HepG2 (cell line): ENCODE results near the gene CCR8. TPM values are rescaled to one million over a fixed set of nuclear protein-coding genes. Genes with fewer than 3 reads are reported as not detected.

Experiments used
- ATAC-seq: fragments of 200-7000 bp; cut with Tn5 transposase; 3 replicates; pipeline ENCODE4 v1.9.1; 2020; ENCODE audit warnings: mild to moderate bottlenecking, moderate library complexity
- BruUV-seq: library from RNA; stranded (reverse); fragments of 400-500 nt; replicated peaks from 2 replicates; lab custom pipeline; 2021; lab: Mats Ljungman, UMichigan
- CTCF ChIA-PET: fragments of 300-600 bp; formaldehyde crosslinking; extraction: SDS; loops from one replicate; lab custom pipeline; 2021; ENCODE audit warnings: low total read pairs, inconsistent platforms, low intra/inter-chr PET ratio; lab: Yijun Ruan, JAX
- POLR2A ChIA-PET: fragments of 350-600 bp; sonication (Branson Sonifier 250); formaldehyde crosslinking; loops from one replicate; lab custom pipeline; 2020; ENCODE audit warnings: antibody characterized with exemption, inconsistent platforms; lab: Yijun Ruan, JAX
- DNase-seq: peaks from one replicate; pipeline ENCODE4 v3.0.0-alpha.2; 2015; ENCODE audit warnings: low spot score
- FAIRE-seq: peaks from 3 replicates; lab custom pipeline; 2011; peaks lifted over from hg19 to GRCh38; lab: Jason Lieb, UNC
- H2AFZ ChIP-seq: one replicate; pipeline ENCODE4 v1.6.1; 2011; ENCODE audit warnings: low read length, inconsistent platforms
- H3K27ac ChIP-seq: fragments of 300-600 bp; 3 replicates; pipeline ENCODE4 v1.8.0; 2011; ENCODE audit warnings: mixed run types, mild to moderate bottlenecking, mixed read lengths, low read length, inconsistent platforms; ENCODE audit not compliant: insufficient read depth; ENCODE audit errors: extremely low read length
- H3K27me3 ChIP-seq, 2 experiments: fragments of 200-600 bp in 1 of 2; 2 replicates in 1 of 2; 3 replicates in 1 of 2; pipeline versions ENCODE4 v1.6.0 to v1.8.0; 2011; ENCODE audit warnings: low read length in 2 of 2, mild to moderate bottlenecking in 2 of 2, moderate library complexity in 2 of 2, inconsistent platforms in 1 of 2; ENCODE audit not compliant: insufficient read depth in 2 of 2, control insufficient read depth in 1 of 2
- H3K36me3 ChIP-seq, 2 experiments: fragments of 200-600 bp in 1 of 2; replicated peaks in 1 of 2; 2 replicates in 1 of 2; 3 replicates in 1 of 2; pipeline versions ENCODE4 v1.5.1 to v1.8.0; 2011; ENCODE audit warnings: low read length in 2 of 2, inconsistent platforms in 1 of 2; ENCODE audit not compliant: insufficient read depth in 2 of 2, control insufficient read depth in 1 of 2
- H3K4me1 ChIP-seq: 2 replicates; pipeline ENCODE4 v1.5.1; 2012; ENCODE audit warnings: low read length, inconsistent platforms; ENCODE audit not compliant: insufficient read depth
- H3K4me2 ChIP-seq: 2 replicates; pipeline ENCODE4 v1.6.0; 2011; ENCODE audit warnings: low read depth, low read length, inconsistent platforms
- H3K4me3 ChIP-seq, 3 experiments: fragments of 200-600 bp in 1 of 3; sonication (generic), shearing (Covaris generic) in 1 of 3; replicated peaks in 1 of 3; 2 replicates each; pipeline ENCODE4 v1.5.1; 2011 to 2016; ENCODE audit warnings: low read length in 3 of 3, inconsistent platforms in 2 of 3, low read depth in 2 of 3, mild to moderate bottlenecking in 2 of 3, control low read depth in 1 of 3, mixed read lengths in 1 of 3; ENCODE audit not compliant: insufficient read depth in 1 of 3
- H3K79me2 ChIP-seq: one replicate; pipeline ENCODE4 v1.6.1; 2011; ENCODE audit warnings: low read length, inconsistent platforms; ENCODE audit not compliant: insufficient read depth
- H3K9ac ChIP-seq: 2 replicates; pipeline ENCODE4 v1.6.0; 2011; ENCODE audit warnings: mild to moderate bottlenecking, low read depth, low read length, inconsistent platforms; ENCODE audit not compliant: insufficient read depth
- H3K9me3 ChIP-seq: 2 replicates; pipeline ENCODE4 v1.5.1; 2012; ENCODE audit warnings: mild to moderate bottlenecking, low read length
- H4K20me1 ChIP-seq: 2 replicates; pipeline ENCODE4 v1.6.0; 2011; ENCODE audit warnings: inconsistent platforms, mild to moderate bottlenecking, low read length, moderate library complexity; ENCODE audit not compliant: insufficient read depth
- CREB1 ChIP-seq, 2 experiments: fragments of 450-650 bp in 1 of 2; IDR thresholded peaks; 2 replicates each; pipeline ENCODE4 v1.6.1; 2016 to 2017; ENCODE audit warnings: control low read depth in 1 of 2, mild to moderate bottlenecking in 1 of 2, missing compliant biosample characterization in 1 of 2, missing genetic modification characterization in 1 of 2
- FOSL1 ChIP-seq: sonication (generic); formaldehyde crosslinking; IDR thresholded peaks from 2 replicates; pipeline ENCODE4 v1.9.0; 2021; ENCODE audit warnings: missing genetic modification reagents, borderline replicate concordance
- HMG20B ChIP-seq: conservative IDR thresholded peaks from 2 replicates; pipeline ENCODE4 v1.6.1; 2016; ENCODE audit warnings: missing genetic modification reagents, missing compliant biosample characterization
- HOXA9 ChIP-seq: sonication (generic); formaldehyde crosslinking; IDR thresholded peaks from 2 replicates; pipeline ENCODE4 v1.8.1; 2022; ENCODE audit warnings: missing genetic modification reagents, mild to moderate bottlenecking, moderate library complexity, borderline replicate concordance
- JARID2 ChIP-seq: sonication (generic); formaldehyde crosslinking; IDR thresholded peaks from 2 replicates; pipeline ENCODE4 v1.8.1; 2023; ENCODE audit warnings: missing genetic modification reagents, inconsistent platforms; ENCODE audit not compliant: insufficient replicate concordance
- MIXL1 ChIP-seq: IDR thresholded peaks from 2 replicates; pipeline ENCODE4 v1.6.1; 2016
- MTF1 ChIP-seq: sonication (generic); formaldehyde crosslinking; IDR thresholded peaks from 2 replicates; pipeline ENCODE4 v1.5.0; 2020; ENCODE audit warnings: missing genetic modification reagents
- PAWR ChIP-seq: sonication (generic); formaldehyde crosslinking; IDR thresholded peaks from 2 replicates; pipeline ENCODE4 v1.4.0; 2020; ENCODE audit warnings: missing genetic modification reagents, mild to moderate bottlenecking, borderline replicate concordance
- RAD21 ChIP-seq: fragments of 450-650 bp; formaldehyde crosslinking; IDR thresholded peaks from 2 replicates; pipeline ENCODE4 v1.5.0; 2020; ENCODE audit warnings: mild to moderate bottlenecking
- SATB2 ChIP-seq: sonication (generic); formaldehyde crosslinking; IDR thresholded peaks from 2 replicates; pipeline ENCODE4 v1.5.0; 2020; ENCODE audit warnings: missing genetic modification reagents
- SMAD1 ChIP-seq: sonication (generic); formaldehyde crosslinking; IDR thresholded peaks from 2 replicates; pipeline ENCODE4 v1.4.0; 2020; ENCODE audit warnings: missing genetic modification reagents, low read depth, mild to moderate bottlenecking, borderline replicate concordance
- WGBS: methylation state at CpG from one replicate; pipeline ENCODE4 v1.1.6; 2017; ENCODE audit warnings: low lambda C conversion rate; 5-methylcytosine and 5-hydroxymethylcytosine counted together
- in situ Hi-C: cut with HindIII; loops from 2 replicates; pipeline ENCODE4 v1.10.0; 2017; ENCODE audit warnings: low pct_unique_long_range_greater_than_20kb; ENCODE audit not compliant: extremely low pct_ligation_motif_present
- intact Hi-C: fragments of 100-400 bp; cut with micrococcal nuclease; formaldehyde crosslinking; loops from one replicate; pipeline ENCODE4 v1.10.0; 2022; ENCODE audit not compliant: unreplicated experiment
- polyA plus RNA-seq, 8 experiments: library from polyadenylated mRNA; depleted of rRNA in 3 of 8; stranded (reverse) in 7 of 8; unstranded in 1 of 8; fragments of >200 nt; fragmentation: Illumina TruSeq in 4 of 8; extraction: Trizol in 4 of 8; gene quantifications; 2 replicates each; pipeline versions ENCODE4 v1.2.1 to v1.2.3, GENCODE V29; 2011 to 2016; ENCODE audit warnings: low read depth in 4 of 8, missing spikeins in 1 of 8, mixed read lengths in 1 of 8; ENCODE audit not compliant: insufficient read depth in 1 of 8
- total RNA-seq, 5 experiments: library from RNA; depleted of rRNA; stranded (reverse); fragments of >200 nt; fragmentation: Illumina TruSeq; extraction: Trizol; gene quantifications; 2 replicates each; pipeline ENCODE4 v1.2.3, GENCODE V29; 2016; ENCODE audit warnings: low read depth in 1 of 5
- TF ChIP-seq, protein P1 (sequence below): sonication (generic); formaldehyde crosslinking; IDR thresholded peaks from 2 replicates; pipeline ENCODE4 v1.4.0; 2020; ENCODE audit warnings: missing genetic modification reagents
- TF ChIP-seq, protein P2 (sequence below): sonication (generic); formaldehyde crosslinking; IDR thresholded peaks from 2 replicates; pipeline ENCODE4 v1.8.1; 2023; ENCODE audit warnings: missing genetic modification reagents, inconsistent platforms, borderline replicate concordance

CCR8 gene
- total and polyA plus RNA-seq, 2 of the 13 experiments (the other 11 are each of a cell fraction or from before 2014, with no cell fraction given) = not detected

DNA sequence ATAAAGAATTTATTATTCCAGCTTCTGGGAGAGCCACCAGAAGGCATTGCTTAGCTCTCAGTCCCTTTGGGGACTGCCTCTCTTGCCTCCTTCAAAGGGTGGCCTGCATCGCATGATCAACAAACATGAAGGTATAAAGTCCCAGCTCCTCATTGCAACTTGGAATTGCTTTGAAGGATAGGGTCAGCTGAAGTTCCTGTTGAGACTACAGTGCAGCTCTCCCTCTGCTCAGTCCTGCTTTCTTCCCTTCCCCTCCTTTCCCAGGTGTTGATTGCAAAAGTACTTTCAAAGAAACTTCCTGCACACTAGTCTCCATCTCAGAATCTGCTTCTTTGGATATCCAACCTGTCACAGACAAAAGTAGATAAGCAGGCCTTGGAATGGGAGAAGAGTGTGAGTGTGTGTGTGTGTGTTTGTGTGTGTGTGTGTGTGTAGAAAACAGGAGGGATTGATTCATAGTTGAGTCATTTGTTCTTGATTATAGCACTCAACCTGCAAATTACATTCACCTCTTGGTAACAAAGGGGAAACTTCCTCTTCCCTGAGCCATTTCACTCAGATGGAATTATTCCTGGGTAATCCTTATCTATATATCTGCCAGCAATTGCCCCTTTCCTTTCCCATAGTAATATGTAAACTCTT is 13.7 kb downstream of the CCR8 start:
- CTCF ChIA-PET = no interaction called here
- no peak for TF ChIP-seq MTF1 (CRISPR knock-in tag)
- no peak for FAIRE-seq
- Histone ChIP-seq H3K4me2 (no peak overlapping the region), H3K4me1 (peaks cover 11% of the 10 kb centered on the region), H3K36me3 (no peaks in the 10 kb centered on the region), H3K27me3 (no peaks in the 10 kb centered on the region), H2AFZ (no peak overlapping the region), H3K9me3 (no peaks in the 10 kb centered on the region), H3K9ac (no peak overlapping the region), H3K79me2 (no peaks in the 10 kb centered on the region), H3K27ac (no peak overlapping the region), H4K20me1 (no peaks in the 10 kb centered on the region), H3K4me3 (no peak overlapping the region)
- in situ Hi-C loops (no loop called here), intact Hi-C loops (no loop called here)
- no peak for DNase-seq
- 0% methylated on average over 1 of the region's 1 CpG for WGBS
- no peak for ATAC-seq
- POLR2A ChIA-PET = no interaction called here
- BruUV-seq = no TSS peak

DNA sequence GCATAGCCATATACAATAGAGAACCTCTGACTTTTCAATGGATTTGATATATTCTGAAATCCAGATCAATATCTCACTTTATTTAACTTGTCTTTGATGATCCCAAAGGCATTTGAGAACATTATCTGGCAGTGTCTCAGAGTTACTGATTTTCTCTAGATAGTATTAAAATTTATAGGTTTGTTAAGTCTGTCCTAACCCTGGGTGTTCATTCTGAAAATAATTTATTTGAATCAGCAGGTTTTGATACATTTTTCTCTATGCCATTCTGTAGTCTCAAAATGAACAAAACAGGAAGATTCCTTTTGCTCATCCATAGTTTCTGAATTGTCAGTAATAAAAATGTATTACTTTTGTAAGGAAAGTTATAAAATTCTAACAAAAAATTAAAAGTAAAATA is 14.3 kb downstream of the CCR8 start:
- H3K4me2 ChIP-seq = no peak overlapping the region
- H3K4me1 ChIP-seq = peaks cover 17% of the 10 kb centered on the region
- no peaks in the 10 kb centered on the region for H3K36me3 ChIP-seq
- H3K9me3 ChIP-seq = no peaks in the 10 kb centered on the region
- in situ Hi-C loops = no loop called here
- no peak overlapping the region for H3K27ac ChIP-seq
- H4K20me1 ChIP-seq = no peaks in the 10 kb centered on the region
- no peak for FAIRE-seq
- BruUV-seq = no TSS peak
- H3K9ac ChIP-seq = no peak overlapping the region
- intact Hi-C loops = no loop called here
- CTCF ChIA-PET = no interaction called here
- ATAC-seq = no peak
- POLR2A ChIA-PET = no interaction called here
- no peaks in the 10 kb centered on the region for H3K79me2 ChIP-seq
- no peak for DNase-seq
- H3K4me3 ChIP-seq = no peak overlapping the region
- no peaks in the 10 kb centered on the region for H3K27me3 ChIP-seq
- no peak overlapping the region for H2AFZ ChIP-seq
- TF ChIP-seq RAD21 (no peak), HMG20B (CRISPR knock-in tag) (no peak), SMAD1 (CRISPR knock-in tag) (no peak), HOXA9 (CRISPR knock-in tag) (no peak), JARID2 (CRISPR knock-in tag) (no peak), PAWR (CRISPR knock-in tag) (no peak), CREB1 (IDR thresholded peaks at IDR 0.05) (no peak), CREB1 (CRISPR knock-in tag; IDR thresholded peaks at IDR 0.05) (no peak), FOSL1 (no peak), MIXL1 (no peak), SATB2 (CRISPR knock-in tag) (no peak)
- TF ChIP-seq, protein P1, sequence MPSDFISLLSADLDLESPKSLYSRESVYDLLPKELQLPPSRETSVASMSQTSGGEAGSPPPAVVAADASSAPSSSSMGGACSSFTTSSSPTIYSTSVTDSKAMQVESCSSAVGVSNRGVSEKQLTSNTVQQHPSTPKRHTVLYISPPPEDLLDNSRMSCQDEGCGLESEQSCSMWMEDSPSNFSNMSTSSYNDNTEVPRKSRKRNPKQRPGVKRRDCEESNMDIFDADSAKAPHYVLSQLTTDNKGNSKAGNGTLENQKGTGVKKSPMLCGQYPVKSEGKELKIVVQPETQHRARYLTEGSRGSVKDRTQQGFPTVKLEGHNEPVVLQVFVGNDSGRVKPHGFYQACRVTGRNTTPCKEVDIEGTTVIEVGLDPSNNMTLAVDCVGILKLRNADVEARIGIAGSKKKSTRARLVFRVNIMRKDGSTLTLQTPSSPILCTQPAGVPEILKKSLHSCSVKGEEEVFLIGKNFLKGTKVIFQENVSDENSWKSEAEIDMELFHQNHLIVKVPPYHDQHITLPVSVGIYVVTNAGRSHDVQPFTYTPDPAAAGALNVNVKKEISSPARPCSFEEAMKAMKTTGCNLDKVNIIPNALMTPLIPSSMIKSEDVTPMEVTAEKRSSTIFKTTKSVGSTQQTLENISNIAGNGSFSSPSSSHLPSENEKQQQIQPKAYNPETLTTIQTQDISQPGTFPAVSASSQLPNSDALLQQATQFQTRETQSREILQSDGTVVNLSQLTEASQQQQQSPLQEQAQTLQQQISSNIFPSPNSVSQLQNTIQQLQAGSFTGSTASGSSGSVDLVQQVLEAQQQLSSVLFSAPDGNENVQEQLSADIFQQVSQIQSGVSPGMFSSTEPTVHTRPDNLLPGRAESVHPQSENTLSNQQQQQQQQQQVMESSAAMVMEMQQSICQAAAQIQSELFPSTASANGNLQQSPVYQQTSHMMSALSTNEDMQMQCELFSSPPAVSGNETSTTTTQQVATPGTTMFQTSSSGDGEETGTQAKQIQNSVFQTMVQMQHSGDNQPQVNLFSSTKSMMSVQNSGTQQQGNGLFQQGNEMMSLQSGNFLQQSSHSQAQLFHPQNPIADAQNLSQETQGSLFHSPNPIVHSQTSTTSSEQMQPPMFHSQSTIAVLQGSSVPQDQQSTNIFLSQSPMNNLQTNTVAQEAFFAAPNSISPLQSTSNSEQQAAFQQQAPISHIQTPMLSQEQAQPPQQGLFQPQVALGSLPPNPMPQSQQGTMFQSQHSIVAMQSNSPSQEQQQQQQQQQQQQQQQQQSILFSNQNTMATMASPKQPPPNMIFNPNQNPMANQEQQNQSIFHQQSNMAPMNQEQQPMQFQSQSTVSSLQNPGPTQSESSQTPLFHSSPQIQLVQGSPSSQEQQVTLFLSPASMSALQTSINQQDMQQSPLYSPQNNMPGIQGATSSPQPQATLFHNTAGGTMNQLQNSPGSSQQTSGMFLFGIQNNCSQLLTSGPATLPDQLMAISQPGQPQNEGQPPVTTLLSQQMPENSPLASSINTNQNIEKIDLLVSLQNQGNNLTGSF = no peak
- TF ChIP-seq, protein P2, sequence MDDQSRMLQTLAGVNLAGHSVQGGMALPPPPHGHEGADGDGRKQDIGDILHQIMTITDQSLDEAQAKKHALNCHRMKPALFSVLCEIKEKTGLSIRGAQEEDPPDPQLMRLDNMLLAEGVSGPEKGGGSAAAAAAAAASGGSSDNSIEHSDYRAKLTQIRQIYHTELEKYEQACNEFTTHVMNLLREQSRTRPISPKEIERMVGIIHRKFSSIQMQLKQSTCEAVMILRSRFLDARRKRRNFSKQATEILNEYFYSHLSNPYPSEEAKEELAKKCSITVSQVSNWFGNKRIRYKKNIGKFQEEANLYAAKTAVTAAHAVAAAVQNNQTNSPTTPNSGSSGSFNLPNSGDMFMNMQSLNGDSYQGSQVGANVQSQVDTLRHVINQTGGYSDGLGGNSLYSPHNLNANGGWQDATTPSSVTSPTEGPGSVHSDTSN = no peak
